K562 (cell line): ENCODE results near the gene DLX3. TPM values are rescaled to one million over a fixed set of nuclear protein-coding genes. Genes with fewer than 3 reads are reported as not detected.

Experiments
- ATAC-seq: fragments of 200-7000 bp; cut with Tn5 transposase; 3 replicates; pipeline ENCODE4 v1.9.1; 2020; ENCODE audit warnings: moderate library complexity
- BruUV-seq: library from RNA; stranded (reverse); fragments of 400-500 nt; replicated peaks from 2 replicates; lab custom pipeline; 2021; lab: Mats Ljungman, UMichigan
- CTCF ChIA-PET: fragments of 300-600 bp; formaldehyde crosslinking; extraction: SDS; loops from one replicate; lab custom pipeline; 2021; ENCODE audit warnings: low intra/inter-chr PET ratio; lab: Yijun Ruan, JAX
- POLR2A ChIA-PET: fragments of 300-600, 350-650 bp; sonication (Branson Sonifier 250); formaldehyde crosslinking; extraction: SDS; loops from one replicate; lab custom pipeline; 2021; ENCODE audit warnings: antibody characterized with exemption, inconsistent platforms; lab: Yijun Ruan, JAX
- DNase-seq, 4 experiments: peaks; one replicate each; pipeline versions ENCODE4 v3.0.0 to v3.0.0-alpha.2; 2011 to 2018; ENCODE audit warnings: low spot score in 3 of 4, mixed read lengths in 3 of 4; ENCODE audit errors: extremely low read depth in 1 of 4
- FAIRE-seq: peaks from 2 replicates; lab custom pipeline; 2011; peaks lifted over from hg19 to GRCh38; lab: Jason Lieb, UNC
- H2AFZ ChIP-seq: 2 replicates; pipeline ENCODE4 v1.6.0; 2011; ENCODE audit warnings: low read depth, low read length, control low read depth, inconsistent platforms
- H3K27ac ChIP-seq: fragments of 200-600 bp; 3 replicates; pipeline ENCODE4 v1.8.0; 2011; ENCODE audit warnings: low read depth, mild to moderate bottlenecking, control low read depth, inconsistent platforms, low read length, moderate library complexity, mixed read lengths; ENCODE audit errors: extremely low read depth
- H3K27me3 ChIP-seq, 2 experiments: fragments of 300-600 bp in 1 of 2; 2 replicates in 1 of 2; 3 replicates in 1 of 2; pipeline versions ENCODE4 v1.6.0 to v1.8.0; 2011; ENCODE audit warnings: inconsistent platforms in 2 of 2, low read length in 2 of 2, mild to moderate bottlenecking in 1 of 2, mixed read lengths in 1 of 2, moderate library complexity in 1 of 2; ENCODE audit not compliant: control insufficient read depth in 2 of 2, insufficient read depth in 2 of 2
- H3K36me3 ChIP-seq: fragments of 300-600 bp; 3 replicates; pipeline ENCODE4 v1.8.0; 2011; ENCODE audit warnings: mild to moderate bottlenecking, low read length, inconsistent platforms; ENCODE audit not compliant: control insufficient read depth, insufficient read depth
- H3K4me1 ChIP-seq, 2 experiments: fragments of 200-600 bp in 1 of 2; replicated peaks in 1 of 2; 2 replicates in 1 of 2; 3 replicates in 1 of 2; pipeline versions ENCODE4 v1.5.1 to v1.8.0; 2011; ENCODE audit warnings: inconsistent platforms in 2 of 2, low read length in 2 of 2, mild to moderate bottlenecking in 1 of 2, mixed read lengths in 1 of 2, moderate library complexity in 1 of 2; ENCODE audit not compliant: control insufficient read depth in 2 of 2, insufficient read depth in 2 of 2
- H3K4me2 ChIP-seq: 2 replicates; pipeline ENCODE4 v1.6.1; 2011; ENCODE audit warnings: low read length, control low read depth, inconsistent platforms, mixed read lengths; ENCODE audit not compliant: insufficient read depth
- H3K4me3 ChIP-seq: fragments of 200-600 bp; sonication (generic), shearing (Covaris generic); 2 replicates; pipeline ENCODE4 v1.5.1; 2016; ENCODE audit warnings: control low read depth, inconsistent platforms
- H3K79me2 ChIP-seq: fragments of 200-600 bp; 3 replicates; pipeline ENCODE4 v1.8.0; 2011; ENCODE audit warnings: low read length, inconsistent platforms; ENCODE audit not compliant: control insufficient read depth, insufficient read depth
- H3K9ac ChIP-seq, 2 experiments: 2 replicates each; pipeline versions ENCODE4 v1.6.0 to v1.6.1; 2011; ENCODE audit warnings: low read depth in 2 of 2, low read length in 2 of 2, control low read depth in 1 of 2, inconsistent platforms in 1 of 2, mild to moderate bottlenecking in 1 of 2, mixed read lengths in 1 of 2; ENCODE audit not compliant: insufficient read depth in 1 of 2
- H3K9me1 ChIP-seq: one replicate; pipeline ENCODE4 v1.6.0; 2011; ENCODE audit warnings: inconsistent platforms, mild to moderate bottlenecking, low read length, moderate library complexity; ENCODE audit not compliant: control insufficient read depth, insufficient read depth
- H3K9me3 ChIP-seq: replicated peaks from 2 replicates; pipeline ENCODE4 v1.5.1; 2011; ENCODE audit warnings: low read depth, low read length, inconsistent platforms; ENCODE audit not compliant: control insufficient read depth, insufficient read depth
- H4K20me1 ChIP-seq: replicated peaks from 2 replicates; pipeline ENCODE4 v1.6.1; 2011; ENCODE audit warnings: low read length, inconsistent platforms, mixed read lengths; ENCODE audit not compliant: control insufficient read depth, insufficient read depth
- BRD9 ChIP-seq: fragments of 450-650 bp; IDR thresholded peaks from 2 replicates; pipeline ENCODE4 v1.6.1; 2018; ENCODE audit warnings: low read depth; ENCODE audit not compliant: partially characterized antibody
- SPI1 ChIP-seq: IDR thresholded peaks from 2 replicates; pipeline ENCODE4 v1.6.1; 2011; ENCODE audit warnings: low read depth, low read length, control low read depth, borderline replicate concordance
- ZNF76 ChIP-seq: fragments of 250-450 bp; sonication (Bioruptor Pico); IDR thresholded peaks from 2 replicates; pipeline ENCODE4 v1.4.0; 2020; ENCODE audit warnings: mild to moderate bottlenecking, moderate library complexity, borderline replicate concordance
- WGBS: fragments of 100-300 bp; shearing (Covaris generic); methylation state at CpG from one replicate; pipeline ENCODE4 v1.1.6; 2016; ENCODE audit warnings: low coverage, mixed read lengths; ENCODE audit not compliant: insufficient coverage; ENCODE audit errors: missing lambda C conversion rate; 5-methylcytosine and 5-hydroxymethylcytosine counted together
- in situ Hi-C: fragments of 300-500 bp; cut with MboI; formaldehyde crosslinking; loops from 4 replicates; pipeline ENCODE4 v1.15.0; 2018; ENCODE audit warnings: inconsistent platforms, mixed read lengths
- intact Hi-C: fragments of 100-400 bp; cut with micrococcal nuclease; formaldehyde crosslinking; loops from 2 replicates; pipeline ENCODE4 v1.14.2; 2022
- polyA plus RNA-seq, 8 experiments: library from polyadenylated mRNA; depleted of rRNA in 4 of 8; stranded (reverse) in 5 of 8; unstranded in 3 of 8; fragments of >200 nt; fragmentation: Nextera tagmentation in 2 of 8; fragmentation: Illumina TruSeq in 1 of 8; extraction: Ambion mirVana in 2 of 8; extraction: Trizol in 1 of 8; gene quantifications; 2 replicates each; pipeline versions ENCODE4 v1.2.1 to v1.2.3, GENCODE V29; 2011 to 2014; ENCODE audit warnings: inconsistent platforms in 1 of 8, missing spikeins in 1 of 8
- total RNA-seq, 7 experiments: library from RNA; depleted of rRNA in 6 of 7; stranded (reverse); fragments of >200 nt in 6 of 7; fragmentation: Illumina TruSeq in 2 of 7; extraction: Trizol in 2 of 7; gene quantifications; 2 replicates each; pipeline versions ENCODE4 v1.2.1 to v1.2.3, GENCODE V29; 2011 to 2021; ENCODE audit warnings: low replicate concordance in 1 of 7
- TF ChIP-seq, protein P1 (sequence below): fragments of 250-450 bp; sonication (Bioruptor Pico); IDR thresholded peaks from 2 replicates; pipeline ENCODE4 v1.5.0; 2021
- TF ChIP-seq, protein P2 (sequence below): fragments of 250-450 bp; sonication (Bioruptor Pico); IDR thresholded peaks from 2 replicates; pipeline ENCODE4 v1.6.1; 2021; ENCODE audit warnings: mild to moderate bottlenecking
- TF ChIP-seq, protein P3 (sequence below): fragments of 450-650 bp; IDR thresholded peaks from one replicate; pipeline ENCODE4 v1.6.1; 2018; ENCODE audit warnings: mild to moderate bottlenecking, moderate library complexity; ENCODE audit not compliant: partially characterized antibody
- TF ChIP-seq, protein P4 (sequence below), 2 experiments: fragments of 450-650 bp; IDR thresholded peaks; 2 replicates each; pipeline ENCODE4 v1.6.1; 2016

Gene DLX3
- total and polyA plus RNA-seq, 9 of the 15 experiments (the other 6 are each of a cell fraction or from before 2014, with no cell fraction given) = not detected

DNA sequence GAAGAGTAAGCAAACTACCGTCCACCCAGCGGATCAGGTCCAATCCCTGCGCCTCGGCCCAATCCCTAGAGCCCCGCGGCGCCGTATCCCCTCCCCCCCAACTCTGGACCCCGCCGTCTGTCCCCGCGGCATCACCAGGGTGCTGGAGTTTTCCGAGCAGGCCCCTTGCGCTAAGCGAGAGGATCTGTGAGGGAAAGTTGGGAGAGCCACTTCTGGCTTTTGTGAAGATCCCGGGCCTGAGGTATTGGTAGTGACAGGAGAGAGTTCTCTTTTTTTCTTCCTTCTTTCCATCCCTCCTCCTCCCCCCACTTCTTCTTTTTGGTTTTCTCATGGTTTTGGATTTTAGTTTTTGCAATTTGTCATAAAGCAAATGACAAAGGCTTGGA is 29.5 kb downstream of the DLX3 start:
- WGBS = 11% methylated on average over 11 of the region's 16 CpGs
- POLR2A ChIA-PET = no interaction called here

More for the DNA sequence above, 29.5 kb downstream of the DLX3 start:
- no peak for DNase-seq
- no TSS peak for BruUV-seq
- no peak for FAIRE-seq
- H3K9ac ChIP-seq = no peak overlapping the region
- no peak for ATAC-seq
- in situ Hi-C loops = no loop called here
- CTCF ChIA-PET = no interaction called here
- no peak overlapping the region for H3K4me3 ChIP-seq
- no peaks in the 10 kb centered on the region for H3K9me3 ChIP-seq
- H3K27ac ChIP-seq = no peak overlapping the region
- H3K27me3 ChIP-seq = peaks cover 39 to 78% of the 10 kb centered on the region in 2 experiments
- H3K79me2 ChIP-seq = no peaks in the 10 kb centered on the region
- TF ChIP-seq, protein P1, sequence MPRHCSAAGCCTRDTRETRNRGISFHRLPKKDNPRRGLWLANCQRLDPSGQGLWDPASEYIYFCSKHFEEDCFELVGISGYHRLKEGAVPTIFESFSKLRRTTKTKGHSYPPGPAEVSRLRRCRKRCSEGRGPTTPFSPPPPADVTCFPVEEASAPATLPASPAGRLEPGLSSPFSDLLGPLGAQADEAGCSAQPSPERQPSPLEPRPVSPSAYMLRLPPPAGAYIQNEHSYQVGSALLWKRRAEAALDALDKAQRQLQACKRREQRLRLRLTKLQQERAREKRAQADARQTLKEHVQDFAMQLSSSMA (CRISPR knock-in tag) = no peak
- TF ChIP-seq, protein P2, sequence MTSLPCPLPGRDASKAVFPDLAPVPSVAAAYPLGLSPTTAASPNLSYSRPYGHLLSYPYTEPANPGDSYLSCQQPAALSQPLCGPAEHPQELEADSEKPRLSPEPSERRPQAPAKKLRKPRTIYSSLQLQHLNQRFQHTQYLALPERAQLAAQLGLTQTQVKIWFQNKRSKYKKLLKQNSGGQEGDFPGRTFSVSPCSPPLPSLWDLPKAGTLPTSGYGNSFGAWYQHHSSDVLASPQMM (CRISPR knock-in tag) = no peak
- TF ChIP-seq, protein P3, sequence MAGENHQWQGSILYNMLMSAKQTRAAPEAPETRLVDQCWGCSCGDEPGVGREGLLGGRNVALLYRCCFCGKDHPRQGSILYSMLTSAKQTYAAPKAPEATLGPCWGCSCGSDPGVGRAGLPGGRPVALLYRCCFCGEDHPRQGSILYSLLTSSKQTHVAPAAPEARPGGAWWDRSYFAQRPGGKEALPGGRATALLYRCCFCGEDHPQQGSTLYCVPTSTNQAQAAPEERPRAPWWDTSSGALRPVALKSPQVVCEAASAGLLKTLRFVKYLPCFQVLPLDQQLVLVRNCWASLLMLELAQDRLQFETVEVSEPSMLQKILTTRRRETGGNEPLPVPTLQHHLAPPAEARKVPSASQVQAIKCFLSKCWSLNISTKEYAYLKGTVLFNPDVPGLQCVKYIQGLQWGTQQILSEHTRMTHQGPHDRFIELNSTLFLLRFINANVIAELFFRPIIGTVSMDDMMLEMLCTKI = no peak
- TF ChIP-seq SPI1 (peak; percentile 25; the same call in 1 of the 2 replicates), BRD9 (no peak), ZNF76 (CRISPR knock-in tag) (no peak)
- TF ChIP-seq, protein P4, sequence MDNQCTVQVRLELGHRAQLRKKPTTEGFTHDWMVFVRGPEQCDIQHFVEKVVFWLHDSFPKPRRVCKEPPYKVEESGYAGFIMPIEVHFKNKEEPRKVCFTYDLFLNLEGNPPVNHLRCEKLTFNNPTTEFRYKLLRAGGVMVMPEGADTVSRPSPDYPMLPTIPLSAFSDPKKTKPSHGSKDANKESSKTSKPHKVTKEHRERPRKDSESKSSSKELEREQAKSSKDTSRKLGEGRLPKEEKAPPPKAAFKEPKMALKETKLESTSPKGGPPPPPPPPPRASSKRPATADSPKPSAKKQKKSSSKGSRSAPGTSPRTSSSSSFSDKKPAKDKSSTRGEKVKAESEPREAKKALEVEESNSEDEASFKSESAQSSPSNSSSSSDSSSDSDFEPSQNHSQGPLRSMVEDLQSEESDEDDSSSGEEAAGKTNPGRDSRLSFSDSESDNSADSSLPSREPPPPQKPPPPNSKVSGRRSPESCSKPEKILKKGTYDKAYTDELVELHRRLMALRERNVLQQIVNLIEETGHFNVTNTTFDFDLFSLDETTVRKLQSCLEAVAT (IDR thresholded peaks at IDR 0.05) = no peak
- TF ChIP-seq, all 486 proteins: peak for 1
- intact Hi-C loops = no loop called here
- no peak overlapping the region for H3K4me2 ChIP-seq
- H2AFZ ChIP-seq = no peak overlapping the region
- no peaks in the 10 kb centered on the region for H3K9me1 ChIP-seq
- no peaks in the 10 kb centered on the region for H3K36me3 ChIP-seq
- peaks cover 0 to 21% of the 10 kb centered on the region in 2 experiments; a peak in 3 of 5 replicates for H3K4me1 ChIP-seq
- no peaks in the 10 kb centered on the region; the same call in 1 of the 2 replicates for H4K20me1 ChIP-seq
